H9 (cell line): ENCODE results near the gene FBXW4. TPM values are rescaled to one million over a fixed set of nuclear protein-coding genes. Genes with fewer than 3 reads are reported as not detected.

Experiments
- DNase-seq: peaks from one replicate; pipeline ENCODE4 v3.0.0-alpha.2; 2017
- H2AFZ ChIP-seq: one replicate; pipeline ENCODE4 v1.6.1; 2013; ENCODE audit warnings: mild to moderate bottlenecking, low read length, control low read depth, moderate library complexity
- H2AK5ac ChIP-seq: 2 replicates; pipeline ENCODE4 v1.6.1; 2013; ENCODE audit warnings: low read length, control low read depth, mixed read lengths; ENCODE audit not compliant: insufficient read length
- H2BK120ac ChIP-seq: one replicate; pipeline ENCODE4 v1.6.1; 2013; ENCODE audit warnings: low read depth, mild to moderate bottlenecking, low read length, control low read depth, inconsistent platforms; ENCODE audit not compliant: poor library complexity, severe bottlenecking
- H2BK12ac ChIP-seq: 2 replicates; pipeline ENCODE4 v1.6.1; 2013; ENCODE audit warnings: low read length, control low read depth, mixed read lengths, low read depth; ENCODE audit not compliant: insufficient read length
- H2BK15ac ChIP-seq: 2 replicates; pipeline ENCODE4 v1.6.1; 2013; ENCODE audit warnings: low read depth, low read length, control low read depth
- H2BK20ac ChIP-seq: one replicate; pipeline ENCODE4 v1.6.1; 2013; ENCODE audit warnings: low read depth, mild to moderate bottlenecking, low read length, control low read depth, inconsistent platforms; ENCODE audit not compliant: poor library complexity, severe bottlenecking
- H2BK5ac ChIP-seq: 2 replicates; pipeline ENCODE4 v1.6.1; 2013; ENCODE audit warnings: low read length, control low read depth, mixed read lengths; ENCODE audit not compliant: insufficient read length
- H3K14ac ChIP-seq: 2 replicates; pipeline ENCODE4 v1.6.1; 2013; ENCODE audit warnings: low read length, control low read depth; ENCODE audit not compliant: insufficient read depth
- H3K18ac ChIP-seq: 2 replicates; pipeline ENCODE4 v1.6.1; 2013; ENCODE audit warnings: low read depth, mild to moderate bottlenecking, mixed read lengths, low read length, control low read depth; ENCODE audit not compliant: insufficient read length
- H3K23ac ChIP-seq: 2 replicates; pipeline ENCODE4 v1.6.1; 2013; ENCODE audit warnings: low read length, control low read depth, mixed read lengths, low read depth; ENCODE audit not compliant: insufficient read length
- H3K23me2 ChIP-seq: 2 replicates; pipeline ENCODE4 v1.6.1; 2013; ENCODE audit warnings: low read depth, mild to moderate bottlenecking, mixed read lengths, low read length, control low read depth; ENCODE audit not compliant: insufficient read length, poor library complexity, severe bottlenecking
- H3K27ac ChIP-seq: 2 replicates; pipeline ENCODE4 v1.5.1; 2013; ENCODE audit warnings: low read length, control low read depth, mixed read lengths, low read depth; ENCODE audit not compliant: insufficient read length
- H3K27me3 ChIP-seq: 2 replicates; pipeline ENCODE4 v1.6.1; 2013; ENCODE audit warnings: low read length, control low read depth, inconsistent platforms; ENCODE audit not compliant: insufficient read depth
- H3K4ac ChIP-seq: 2 replicates; pipeline ENCODE4 v1.6.1; 2013; ENCODE audit warnings: low read depth, mild to moderate bottlenecking, control low read depth, inconsistent platforms, low read length, moderate library complexity
- H3K4me1 ChIP-seq: 2 replicates; pipeline ENCODE4 v1.6.1; 2013; ENCODE audit warnings: low read length, control low read depth, inconsistent platforms; ENCODE audit not compliant: insufficient read depth
- H3K4me2 ChIP-seq: 2 replicates; pipeline ENCODE4 v1.6.1; 2013; ENCODE audit warnings: low read length, control low read depth, mixed read lengths; ENCODE audit not compliant: insufficient read length, insufficient read depth
- H3K56ac ChIP-seq: 2 replicates; pipeline ENCODE4 v1.6.1; 2013; ENCODE audit warnings: low read depth, mild to moderate bottlenecking, mixed read lengths, low read length, control low read depth; ENCODE audit not compliant: insufficient read length
- H3K79me1 ChIP-seq: 2 replicates; pipeline ENCODE4 v1.6.1; 2013; ENCODE audit warnings: low read depth, mild to moderate bottlenecking, moderate library complexity, low read length, control low read depth, inconsistent platforms; ENCODE audit not compliant: insufficient read depth, poor library complexity, severe bottlenecking
- H3K79me2 ChIP-seq: 2 replicates; pipeline ENCODE4 v1.6.1; 2013; ENCODE audit warnings: low read length, control low read depth, inconsistent platforms; ENCODE audit not compliant: insufficient read depth
- H3K9ac ChIP-seq: 2 replicates; pipeline ENCODE4 v1.6.1; 2013; ENCODE audit warnings: low read length, control low read depth, mixed read lengths; ENCODE audit not compliant: insufficient read length; ENCODE audit errors: extremely low read depth
- H3K9me3 ChIP-seq: one replicate; pipeline ENCODE4 v1.6.1; 2013; ENCODE audit warnings: low read depth, low read length, inconsistent platforms; ENCODE audit not compliant: control insufficient read depth
- H3T11ph ChIP-seq: one replicate; pipeline ENCODE4 v1.6.1; 2013; ENCODE audit warnings: mild to moderate bottlenecking, low read length, control low read depth, inconsistent platforms
- H4K20me1 ChIP-seq: one replicate; pipeline ENCODE4 v1.6.1; 2013; ENCODE audit not compliant: control insufficient read depth, insufficient read length, insufficient read depth
- H4K5ac ChIP-seq: 2 replicates; pipeline ENCODE4 v1.6.1; 2013; ENCODE audit warnings: low read depth, mild to moderate bottlenecking, mixed read lengths, low read length, control low read depth; ENCODE audit not compliant: insufficient read length
- H4K8ac ChIP-seq: replicated peaks from 2 replicates; pipeline ENCODE4 v1.6.1; 2013; ENCODE audit warnings: low read length, control low read depth, mixed read lengths, low read depth; ENCODE audit not compliant: insufficient read length
- H4K91ac ChIP-seq: 2 replicates; pipeline ENCODE4 v1.6.1; 2013; ENCODE audit warnings: low read depth, mild to moderate bottlenecking, moderate library complexity, mixed read lengths, low read length, control low read depth; ENCODE audit not compliant: insufficient read length
- H3K27ac Mint-ChIP-seq, 3 experiments: 2 replicates in 2 of 3; 3 replicates in 1 of 3; pipeline ENCODE4 v1.8.0; 2020 to 2021; ENCODE audit warnings: mixed read lengths in 3 of 3, mild to moderate bottlenecking in 1 of 3, moderate library complexity in 1 of 3
- H3K27me3 Mint-ChIP-seq: 2 replicates; pipeline ENCODE4 v1.8.0; 2021; ENCODE audit warnings: low read depth, mild to moderate bottlenecking, moderate library complexity, mixed read lengths
- H3K36me3 Mint-ChIP-seq, 3 experiments: 2 replicates in 2 of 3; 3 replicates in 1 of 3; pipeline ENCODE4 v1.8.0; 2020 to 2021; ENCODE audit warnings: low read depth in 3 of 3, mixed read lengths in 3 of 3; ENCODE audit not compliant: insufficient read depth in 1 of 3
- H3K4me1 Mint-ChIP-seq, 2 experiments: 2 replicates each; pipeline ENCODE4 v1.8.0; 2020; ENCODE audit warnings: mixed read lengths in 2 of 2
- H3K4me3 Mint-ChIP-seq, 2 experiments: 2 replicates in 1 of 2; 3 replicates in 1 of 2; pipeline ENCODE4 v1.8.0; 2020 to 2021; ENCODE audit warnings: mild to moderate bottlenecking in 2 of 2, mixed read lengths in 2 of 2, moderate library complexity in 1 of 2
- H3K9me3 Mint-ChIP-seq, 2 experiments: 2 replicates in 1 of 2; 3 replicates in 1 of 2; pipeline ENCODE4 v1.8.0; 2020; ENCODE audit warnings: mild to moderate bottlenecking in 2 of 2, mixed read lengths in 2 of 2, moderate library complexity in 1 of 2
- WGBS: extraction: QIAGEN DNeasy Blood & Tissue Kit; methylation state at CpG from one replicate; pipeline ENCODE4 v1.1.7; 2013; ENCODE audit warnings: missing lambda C conversion rate, low lambda C conversion rate, mixed read lengths; ENCODE audit not compliant: insufficient read length; ENCODE audit errors: extremely low coverage; 5-methylcytosine and 5-hydroxymethylcytosine counted together
- total RNA-seq: library from RNA; stranded (reverse); gene quantifications from 2 replicates; pipeline ENCODE4 v1.2.1, GENCODE V29; 2021
- TF ChIP-seq, protein P1 (sequence below): fragments of 200-600 bp; sonication (generic); conservative IDR thresholded peaks from 3 replicates; pipeline ENCODE4 v1.8.0; 2021; ENCODE audit warnings: antibody characterized with exemption, mild to moderate bottlenecking

The FBXW4 gene
- total RNA-seq, 1 experiment from 2014 or later = 41.6 TPM

DNA sequence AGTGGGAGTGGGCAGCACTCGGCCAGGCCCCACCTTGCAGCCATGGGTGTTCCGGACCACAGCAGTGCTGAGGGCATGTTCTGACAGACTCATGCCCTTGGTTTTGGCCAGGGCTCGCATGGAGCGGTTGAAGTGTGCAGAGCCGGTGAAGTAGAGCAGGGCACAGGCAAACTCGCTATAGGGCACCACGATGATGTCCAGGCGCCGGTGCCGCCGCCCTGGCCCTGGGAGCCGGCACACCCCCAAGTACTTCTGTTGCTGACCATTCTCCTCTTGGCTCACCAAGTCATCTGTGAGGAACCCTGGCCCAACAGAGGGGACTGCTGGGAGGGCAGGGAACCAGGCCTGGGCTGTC, 115.5 kb downstream of the FBXW4 start:
- Histone ChIP-seq H3K14ac (no peak overlapping the region), H3K4me2 (no peak overlapping the region), H3K56ac (no peak overlapping the region), H3K27ac (no peak overlapping the region), H4K5ac (no peak overlapping the region), H2BK12ac (no peak overlapping the region), H3K18ac (no peak overlapping the region), H2BK5ac (no peak overlapping the region), H3K9ac (no peak overlapping the region), H4K91ac (no peak overlapping the region), H3K27me3 (no peaks in the 10 kb centered on the region), H3K23me2 (no peaks in the 10 kb centered on the region), H3K9me3 (no peaks in the 10 kb centered on the region), H3K79me2 (no peaks in the 10 kb centered on the region), H3K23ac (no peak overlapping the region), H4K20me1 (peaks cover 3% of the 10 kb centered on the region), H3K4ac (no peak overlapping the region), H3K79me1 (no peaks in the 10 kb centered on the region), H2AFZ (no peak overlapping the region), H2BK15ac (no peak overlapping the region), H4K8ac (no peak overlapping the region), H3T11ph (no peak overlapping the region), H2BK120ac (no peak overlapping the region), H2AK5ac (no peak overlapping the region), H3K4me1 (0 out of 2 replicates have a peak, but pooled peaks cover 2% of the 10 kb centered on the region), H2BK20ac (no peak overlapping the region)
- Mint-ChIP-seq H3K4me3 (no peak overlapping the region), H3K27ac (no peak overlapping the region), H3K4me1 (peaks cover 25 to 37% of the 10 kb centered on the region in 2 experiments), H3K9me3 (peaks cover 3 to 8% of the 10 kb centered on the region in 2 experiments; a peak in 4 of 5 replicates), H3K36me3 (peaks cover 25 to 66% (median 52%) of the 10 kb centered on the region in 3 experiments), H3K27me3 (peaks cover 8% of the 10 kb centered on the region)
- no CpG with 5 or more reads among the region's 12 CpGs for WGBS
- no peak for DNase-seq
- TF ChIP-seq, protein P1, sequence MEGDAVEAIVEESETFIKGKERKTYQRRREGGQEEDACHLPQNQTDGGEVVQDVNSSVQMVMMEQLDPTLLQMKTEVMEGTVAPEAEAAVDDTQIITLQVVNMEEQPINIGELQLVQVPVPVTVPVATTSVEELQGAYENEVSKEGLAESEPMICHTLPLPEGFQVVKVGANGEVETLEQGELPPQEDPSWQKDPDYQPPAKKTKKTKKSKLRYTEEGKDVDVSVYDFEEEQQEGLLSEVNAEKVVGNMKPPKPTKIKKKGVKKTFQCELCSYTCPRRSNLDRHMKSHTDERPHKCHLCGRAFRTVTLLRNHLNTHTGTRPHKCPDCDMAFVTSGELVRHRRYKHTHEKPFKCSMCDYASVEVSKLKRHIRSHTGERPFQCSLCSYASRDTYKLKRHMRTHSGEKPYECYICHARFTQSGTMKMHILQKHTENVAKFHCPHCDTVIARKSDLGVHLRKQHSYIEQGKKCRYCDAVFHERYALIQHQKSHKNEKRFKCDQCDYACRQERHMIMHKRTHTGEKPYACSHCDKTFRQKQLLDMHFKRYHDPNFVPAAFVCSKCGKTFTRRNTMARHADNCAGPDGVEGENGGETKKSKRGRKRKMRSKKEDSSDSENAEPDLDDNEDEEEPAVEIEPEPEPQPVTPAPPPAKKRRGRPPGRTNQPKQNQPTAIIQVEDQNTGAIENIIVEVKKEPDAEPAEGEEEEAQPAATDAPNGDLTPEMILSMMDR = no peak
